Vagina (tissue), 2 donors: ENCODE data around the gene ABCA7.

Source experiments
- CTCF ChIP-seq, 3 experiments: fragments of 450-650 bp in 2 of 3; fragments of 200-600 bp in 1 of 3; sonication (generic) in 1 of 3; IDR thresholded peaks; one replicate each; pipeline ENCODE4 v1.5.1; 2017 to 2019; ENCODE audit warnings: antibody characterized with exemption in 3 of 3, mild to moderate bottlenecking in 2 of 3, moderate library complexity in 2 of 3
- POLR2AphosphoS5 ChIP-seq, 2 donors: sonication (generic); formaldehyde crosslinking; IDR thresholded peaks; one replicate each; pipeline ENCODE4 v1.9.0; 2017; ENCODE audit warnings: antibody characterized with exemption in 2 of 2, mild to moderate bottlenecking in 2 of 2, low read depth in 1 of 2; ENCODE audit not compliant: insufficient read depth in 1 of 2

GRCh38 chr19:1093811-1094553, 54.1 kb downstream of the ABCA7 start:
- TF ChIP-seq CTCF (IDR thresholded peaks at IDR 0.05), result no peak
- no peak for TF ChIP-seq POLR2AphosphoS5 (IDR thresholded peaks at IDR 0.05; ENCODE audit: insufficient read depth in 1 of 2, low read depth in 1 of 2)
